Fibroblast of peridontal ligament (primary cell): Measurements from ENCODE around the gene VPS13D.

Source experiments
- DNase-seq: peaks from one replicate; pipeline ENCODE4 v3.0.0-alpha.2; 2010; ENCODE audit errors: extremely low read depth

The VPS13D gene

DNA sequence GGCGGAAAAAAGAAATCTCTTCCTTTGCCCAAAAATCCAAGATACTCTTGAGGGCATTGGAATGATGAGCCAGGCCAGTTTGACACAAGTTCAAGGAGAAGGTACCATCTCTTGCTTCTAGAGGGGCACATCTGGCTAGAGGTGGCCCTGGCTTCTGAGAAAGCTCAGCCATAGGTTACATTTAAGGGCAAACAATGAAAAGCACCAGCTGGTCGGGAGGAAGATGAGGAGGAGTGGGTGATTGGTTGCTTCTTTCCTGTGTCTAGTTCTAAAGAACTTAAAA lies 256.2 kb downstream of the VPS13D start:
- no peak for DNase-seq

DNA sequence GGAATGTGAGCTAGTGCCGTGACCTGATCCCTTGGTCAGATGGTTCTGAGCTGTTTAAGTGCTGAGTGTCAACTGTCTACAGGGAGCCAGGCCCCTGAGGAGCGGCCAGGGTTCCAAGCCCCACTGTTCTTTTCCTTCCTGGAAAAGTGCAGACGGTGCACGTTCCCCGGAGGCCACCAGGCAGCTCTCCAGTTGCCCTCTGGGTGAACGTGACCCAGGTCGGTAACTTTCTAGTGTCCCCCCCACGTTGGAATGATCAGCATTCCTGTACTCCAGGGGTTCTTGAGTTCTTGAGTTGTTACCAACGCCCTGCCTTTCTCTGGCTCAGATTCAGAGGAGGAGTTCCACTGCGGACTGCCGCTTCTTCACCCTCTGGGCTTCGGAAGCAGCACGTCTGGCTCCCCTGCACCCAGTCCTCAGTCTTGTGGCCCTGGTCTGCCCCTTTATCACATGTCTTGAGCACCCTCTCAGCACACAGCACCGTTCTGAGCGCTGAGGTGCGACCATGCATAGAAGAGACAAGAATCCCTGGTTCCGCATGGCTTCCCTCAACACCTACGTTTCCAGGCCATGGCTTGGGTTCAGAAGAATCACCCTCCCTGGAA lies 256.7 kb downstream of the VPS13D start:
- no peak for DNase-seq

DNA sequence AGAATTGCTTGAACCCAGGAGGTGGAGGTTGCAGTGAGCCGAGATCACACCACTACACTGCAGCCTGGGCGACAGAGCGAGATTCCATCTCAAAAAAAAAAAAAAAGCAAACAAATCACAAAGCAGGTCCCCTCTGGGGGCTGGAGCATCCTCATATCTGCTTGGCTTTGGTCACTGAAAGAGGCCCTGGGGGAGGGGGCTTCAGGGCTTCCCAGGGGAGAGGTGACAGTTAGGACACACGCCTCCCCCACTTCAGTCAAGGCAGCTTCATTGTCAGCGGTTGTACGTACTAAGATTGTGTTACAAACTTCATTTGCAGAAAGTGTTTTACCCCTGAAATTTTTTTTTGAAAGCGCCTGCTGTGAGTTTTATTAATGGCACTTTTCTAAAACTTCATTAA lies 257.7 kb downstream of the VPS13D start:
- no peak for DNase-seq

DNA sequence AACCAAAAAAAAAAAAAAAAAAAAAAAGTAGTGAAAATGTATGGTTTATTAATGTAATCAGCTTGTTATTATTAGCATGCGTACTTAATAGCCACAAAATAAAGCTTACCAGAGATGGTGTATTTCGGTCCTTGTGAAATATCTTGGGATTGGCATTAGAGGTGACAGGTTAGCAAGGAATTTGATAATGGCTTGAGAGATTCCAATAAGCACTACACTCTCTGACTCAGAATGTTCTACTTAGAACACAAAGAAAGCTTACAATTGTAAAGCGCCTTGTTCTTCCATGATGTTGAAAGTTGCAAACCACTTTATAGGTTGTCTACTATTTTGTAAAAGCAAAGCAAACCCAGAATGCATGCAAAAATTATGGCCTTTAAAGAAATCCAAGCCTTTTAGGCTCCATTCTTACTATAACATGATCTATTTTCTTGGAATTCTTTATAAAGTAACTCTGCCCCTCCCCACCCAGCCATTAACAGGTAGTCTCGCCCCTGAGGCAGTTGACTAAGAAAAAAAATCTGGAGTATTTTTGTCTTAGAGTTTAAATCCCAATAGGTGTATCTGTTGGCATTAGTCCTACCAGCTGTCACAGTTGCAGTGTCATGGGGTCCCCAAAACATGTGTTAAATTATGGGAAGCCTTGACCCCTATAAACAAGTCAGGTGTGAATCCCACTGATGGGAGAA lies 259.0 kb downstream of the VPS13D start:
- no peak for DNase-seq

DNA sequence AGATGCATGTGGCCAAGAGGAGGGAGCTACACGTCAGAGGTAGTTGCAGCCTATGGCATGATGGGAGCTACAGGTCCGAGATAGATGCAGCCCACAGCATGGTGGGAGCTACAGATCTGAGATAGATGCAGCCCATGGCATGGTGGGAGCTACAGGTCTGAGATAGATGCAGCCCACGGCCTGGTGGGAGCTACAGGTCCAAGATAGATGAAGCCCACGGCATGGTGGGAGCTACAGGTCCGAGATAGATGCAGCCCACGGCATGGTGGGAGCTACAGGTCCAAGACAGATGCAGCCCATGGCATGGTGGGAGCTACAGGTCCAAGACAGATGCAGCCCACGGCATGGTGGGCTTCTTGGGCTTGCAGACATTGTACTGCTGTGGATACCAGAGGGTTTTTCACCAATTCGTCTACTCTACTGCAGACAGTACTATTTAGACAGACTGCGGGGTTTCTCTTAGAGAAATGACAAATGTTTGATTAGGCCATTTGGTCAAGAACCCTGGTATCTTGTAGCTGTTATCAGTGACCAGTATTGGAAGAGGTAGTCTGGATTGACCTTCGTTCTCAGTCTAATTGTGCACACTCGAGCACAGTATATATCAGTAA lies 260.8 kb downstream of the VPS13D start:
- no peak for DNase-seq

DNA sequence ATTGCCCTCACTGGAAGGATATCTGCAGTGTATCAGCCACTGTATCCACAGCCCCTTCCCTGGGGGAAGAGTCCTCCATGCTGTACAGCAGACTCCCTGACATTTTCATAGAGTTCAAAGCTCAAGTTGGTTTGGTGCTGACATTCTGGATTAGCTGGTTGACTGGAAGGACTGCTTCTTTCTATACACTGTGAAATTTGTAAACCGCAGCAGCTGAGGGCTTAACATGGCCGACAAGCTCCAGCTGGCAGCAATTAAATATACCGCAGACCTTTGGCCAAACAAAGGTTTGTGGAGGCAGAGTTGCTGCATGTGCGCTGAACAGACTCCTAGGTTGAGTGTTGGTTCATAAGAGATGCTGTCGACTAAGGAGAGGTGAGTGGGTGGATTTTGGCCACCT lies 261.8 kb downstream of the VPS13D start:
- peak; percentile 87 for DNase-seq

DNA sequence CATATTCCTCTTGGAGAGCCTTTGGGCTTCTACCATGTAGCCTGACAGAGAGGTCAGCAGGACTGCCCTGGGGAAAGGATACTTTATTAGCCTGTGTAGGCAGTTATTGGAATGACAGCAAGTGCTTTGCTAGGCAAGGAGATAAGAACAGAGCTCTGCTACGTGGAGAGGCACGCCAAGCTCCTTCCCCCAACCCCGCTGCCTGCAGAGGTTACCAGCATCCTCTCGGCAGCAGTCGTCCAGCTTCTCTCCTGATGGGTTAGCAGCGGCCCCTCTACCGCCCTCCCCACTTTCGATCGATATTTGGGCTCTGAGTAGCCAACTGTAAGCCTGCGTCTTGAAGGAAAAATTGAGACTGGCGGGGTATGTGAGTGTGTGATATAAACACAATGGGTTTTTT lies 265.9 kb downstream of the VPS13D start:
- DNase-seq = no peak

DNA sequence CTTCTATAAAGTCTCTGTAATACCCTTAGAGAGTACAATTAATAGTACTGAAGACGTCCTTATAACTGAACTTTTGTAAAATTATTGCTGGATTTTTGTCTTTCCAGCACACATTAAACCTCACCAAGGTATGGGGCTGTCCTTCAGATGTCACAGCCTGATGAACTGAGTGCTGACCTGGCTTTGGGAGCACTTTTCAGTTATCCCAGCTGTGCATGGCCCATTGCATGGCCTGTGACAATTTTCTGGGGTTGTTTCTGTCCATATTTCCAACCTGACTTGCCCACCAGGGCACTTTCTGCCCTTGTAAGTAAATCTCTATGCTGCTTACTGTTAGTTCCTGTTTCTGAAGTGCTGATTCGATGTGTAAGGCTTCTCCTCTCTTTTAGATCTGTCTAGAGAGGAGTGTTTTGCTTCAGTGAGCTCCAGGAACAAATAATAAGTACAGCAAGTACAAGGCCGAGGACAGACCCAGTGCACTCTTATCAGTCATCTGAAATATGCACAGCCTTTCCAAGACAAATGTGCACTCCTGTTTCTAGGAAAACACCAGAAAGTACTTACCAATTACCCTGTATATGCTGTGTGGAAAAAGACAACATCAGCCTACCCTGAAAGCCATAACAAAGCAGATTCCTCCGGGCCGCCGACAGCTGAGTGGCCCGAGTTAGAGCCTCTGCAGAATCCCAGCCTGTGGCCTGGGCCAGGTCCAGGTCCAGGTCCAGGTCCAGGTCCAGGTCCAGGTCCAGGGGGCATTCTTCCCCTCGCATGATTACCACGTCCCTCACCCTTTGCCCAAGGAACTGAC lies 266.5 kb downstream of the VPS13D start:
- no peak for DNase-seq

DNA sequence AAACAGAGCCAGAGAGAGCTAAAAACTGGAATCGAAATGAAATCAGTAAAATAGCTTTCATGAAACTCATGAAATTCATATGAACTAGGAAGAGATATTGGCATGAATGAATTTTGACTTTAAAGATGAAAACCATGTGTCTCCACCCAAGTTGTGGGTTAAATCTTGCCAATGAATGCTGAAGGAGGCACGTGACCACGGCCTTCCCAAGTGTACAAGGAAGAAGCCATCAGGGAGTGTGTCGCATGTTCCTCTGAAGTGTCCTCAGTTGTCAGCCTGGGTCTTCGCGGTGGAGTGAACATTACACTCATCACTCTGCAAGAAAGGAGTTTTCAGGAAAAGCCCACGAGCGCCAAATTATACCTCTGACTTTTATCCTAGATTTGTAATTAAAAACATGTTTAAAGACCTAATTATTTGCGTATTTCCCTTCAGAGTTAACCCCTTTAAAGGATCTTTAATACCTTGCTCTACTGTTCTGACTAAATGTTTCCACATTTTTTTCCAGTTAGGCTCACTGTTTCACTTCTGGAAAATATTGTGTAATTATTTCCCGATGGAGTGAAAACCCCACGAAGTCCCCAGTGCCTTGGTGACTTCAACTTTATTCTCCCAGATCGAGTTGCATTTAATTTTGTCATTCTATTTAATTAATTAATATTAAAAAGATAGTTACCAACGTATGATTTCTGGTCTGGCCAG lies 269.9 kb downstream of the VPS13D start:
- DNase-seq = peak; percentile 41

DNA sequence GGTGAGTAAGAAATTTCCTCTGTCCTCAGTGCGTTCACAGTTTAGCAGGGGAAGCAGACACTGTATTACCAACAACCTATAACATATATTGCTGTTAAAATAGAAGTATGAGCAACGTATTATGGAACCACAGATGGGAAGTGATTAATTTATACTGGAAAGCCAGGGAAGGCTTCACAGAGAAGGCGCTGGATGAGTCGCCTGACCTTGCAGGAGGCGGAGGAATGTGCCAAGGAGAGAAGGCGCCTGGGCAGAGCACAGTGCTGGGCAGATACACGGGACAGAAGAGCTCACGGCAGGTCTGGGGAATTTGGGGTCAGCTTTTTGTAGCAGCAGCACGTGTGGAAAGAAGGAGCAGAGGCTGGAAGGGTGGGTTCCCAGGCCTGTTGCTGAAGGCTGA lies 271.8 kb downstream of the VPS13D start:
- DNase-seq = peak; percentile 43

DNA sequence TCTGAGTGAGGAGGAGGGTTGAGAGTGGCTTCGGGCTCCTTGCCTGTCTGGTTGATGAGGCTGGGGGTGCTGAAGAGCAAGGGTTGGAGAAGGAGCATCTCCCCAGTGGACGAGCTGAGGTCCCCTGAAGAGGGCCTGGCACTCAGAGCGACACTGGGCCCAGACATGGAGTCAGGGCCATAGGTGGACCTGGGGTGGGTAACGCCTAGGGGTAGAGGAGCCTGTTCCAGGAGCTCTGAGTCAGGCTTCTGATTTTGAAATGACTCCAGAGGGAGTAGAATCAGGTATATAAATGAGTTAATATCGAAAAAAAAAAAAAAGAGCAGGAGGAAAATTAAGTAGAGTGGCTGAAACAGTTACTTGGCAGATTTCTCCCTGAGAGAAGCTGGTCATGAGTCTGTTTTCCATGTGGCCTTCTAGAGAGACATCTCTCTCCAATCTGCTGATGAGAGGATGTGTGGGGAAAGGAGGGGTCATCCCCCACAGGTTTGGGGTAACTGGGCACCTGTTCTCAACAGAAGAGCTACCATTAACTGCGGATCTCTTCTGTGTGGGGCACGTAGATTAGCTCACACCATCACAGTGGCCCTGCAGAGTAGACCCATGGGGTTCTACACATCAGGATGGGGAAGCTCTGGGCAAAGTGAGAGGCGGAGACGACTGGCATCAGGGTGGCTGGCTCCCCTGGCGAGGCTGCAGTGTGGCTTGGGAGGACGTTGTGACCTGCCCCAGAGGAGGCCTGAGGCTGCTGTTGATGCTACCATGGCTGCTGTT lies 272.7 kb downstream of the VPS13D start:
- DNase-seq = no peak

DNA sequence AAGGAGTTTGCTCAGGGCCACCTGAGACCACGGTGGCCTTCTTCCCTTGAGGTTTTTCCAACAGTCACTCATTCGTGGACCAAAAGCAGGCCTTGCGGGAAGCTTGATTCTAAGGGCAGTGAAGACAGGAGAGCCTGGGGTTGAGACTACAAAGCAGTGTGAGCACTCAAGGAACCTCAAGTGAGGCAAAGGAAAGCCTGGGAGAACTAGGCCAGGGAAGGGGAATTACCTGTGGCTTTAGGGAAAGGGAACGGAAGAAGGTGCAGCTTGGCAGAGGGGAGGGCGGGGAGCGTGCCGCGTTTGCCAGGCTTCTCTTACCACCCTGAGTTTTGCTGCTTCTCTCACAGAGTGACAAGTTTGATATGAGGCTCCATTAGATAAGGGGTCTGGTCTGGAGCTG lies 273.9 kb downstream of the VPS13D start:
- DNase-seq = no peak

DNA sequence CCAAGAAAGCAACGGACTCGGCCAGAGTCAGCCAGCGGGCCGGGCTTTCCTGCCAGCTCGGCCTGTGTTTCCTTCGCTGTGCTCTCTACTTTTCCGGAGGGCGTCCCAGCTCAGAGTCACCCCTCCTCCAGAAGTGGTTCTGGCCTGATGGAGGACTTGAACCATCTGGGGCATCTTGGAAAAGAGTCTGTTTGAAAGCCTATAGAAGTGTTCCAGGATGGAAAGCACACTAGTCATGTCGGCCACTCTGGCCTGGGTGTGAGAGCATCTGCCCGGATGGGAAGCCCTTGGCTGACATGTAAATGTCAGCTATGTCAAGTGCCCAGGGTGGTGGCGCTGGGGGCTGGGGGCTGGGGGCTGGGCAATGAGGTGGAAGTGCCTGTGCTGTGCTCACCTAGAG lies 274.8 kb downstream of the VPS13D start:
- DNase-seq = no peak

DNA sequence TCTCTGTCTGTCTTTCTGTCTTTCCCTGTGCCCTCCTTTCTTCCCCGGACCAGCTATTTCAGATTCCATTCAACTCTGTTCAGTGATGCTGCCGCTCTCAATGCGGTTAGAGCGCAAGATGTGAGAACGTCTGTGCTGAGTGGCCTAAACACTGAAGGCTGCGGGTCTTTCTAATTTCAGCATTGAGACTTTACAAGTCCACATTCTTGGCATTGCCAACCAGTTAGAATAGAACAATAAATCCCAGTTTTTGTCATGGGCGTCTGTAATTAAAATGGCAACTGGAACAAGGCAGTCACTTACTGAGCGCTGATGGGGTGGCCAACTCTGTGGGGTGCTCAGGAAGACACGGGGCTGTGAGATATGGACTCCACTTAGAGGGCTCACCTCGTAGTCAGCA lies 275.4 kb downstream of the VPS13D start:
- DNase-seq = no peak

DNA sequence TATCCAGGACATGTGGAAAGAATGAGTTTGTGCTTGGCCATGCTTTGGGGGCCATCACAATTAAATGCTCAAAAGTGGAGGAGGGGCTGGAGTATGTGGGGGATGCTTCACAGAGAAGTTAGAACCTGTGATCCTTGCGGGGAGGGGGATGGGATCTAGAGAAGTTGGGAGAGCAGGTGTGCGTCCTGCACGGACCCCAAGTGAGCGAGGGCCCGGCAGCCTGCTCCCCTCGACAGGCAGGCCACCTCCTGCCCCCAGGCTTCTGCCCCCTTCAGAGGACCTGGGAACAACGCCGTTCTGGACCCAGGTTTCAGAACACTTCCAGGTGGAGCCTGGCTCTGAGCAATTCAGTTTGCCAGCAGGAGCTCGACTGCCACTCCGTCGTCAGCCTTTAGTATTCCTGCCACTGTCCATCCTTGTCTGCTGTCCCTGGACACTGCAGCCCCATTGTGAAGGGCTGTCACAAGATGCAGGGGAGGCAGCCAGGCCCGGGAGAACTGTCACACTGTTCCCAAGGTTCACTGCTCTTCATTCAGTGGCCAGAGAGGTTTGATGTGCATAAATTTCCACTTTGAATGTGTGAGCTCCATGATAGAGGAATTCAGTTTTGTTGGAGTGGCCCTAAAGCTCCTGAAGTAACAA lies 275.9 kb downstream of the VPS13D start:
- DNase-seq = no peak

DNA sequence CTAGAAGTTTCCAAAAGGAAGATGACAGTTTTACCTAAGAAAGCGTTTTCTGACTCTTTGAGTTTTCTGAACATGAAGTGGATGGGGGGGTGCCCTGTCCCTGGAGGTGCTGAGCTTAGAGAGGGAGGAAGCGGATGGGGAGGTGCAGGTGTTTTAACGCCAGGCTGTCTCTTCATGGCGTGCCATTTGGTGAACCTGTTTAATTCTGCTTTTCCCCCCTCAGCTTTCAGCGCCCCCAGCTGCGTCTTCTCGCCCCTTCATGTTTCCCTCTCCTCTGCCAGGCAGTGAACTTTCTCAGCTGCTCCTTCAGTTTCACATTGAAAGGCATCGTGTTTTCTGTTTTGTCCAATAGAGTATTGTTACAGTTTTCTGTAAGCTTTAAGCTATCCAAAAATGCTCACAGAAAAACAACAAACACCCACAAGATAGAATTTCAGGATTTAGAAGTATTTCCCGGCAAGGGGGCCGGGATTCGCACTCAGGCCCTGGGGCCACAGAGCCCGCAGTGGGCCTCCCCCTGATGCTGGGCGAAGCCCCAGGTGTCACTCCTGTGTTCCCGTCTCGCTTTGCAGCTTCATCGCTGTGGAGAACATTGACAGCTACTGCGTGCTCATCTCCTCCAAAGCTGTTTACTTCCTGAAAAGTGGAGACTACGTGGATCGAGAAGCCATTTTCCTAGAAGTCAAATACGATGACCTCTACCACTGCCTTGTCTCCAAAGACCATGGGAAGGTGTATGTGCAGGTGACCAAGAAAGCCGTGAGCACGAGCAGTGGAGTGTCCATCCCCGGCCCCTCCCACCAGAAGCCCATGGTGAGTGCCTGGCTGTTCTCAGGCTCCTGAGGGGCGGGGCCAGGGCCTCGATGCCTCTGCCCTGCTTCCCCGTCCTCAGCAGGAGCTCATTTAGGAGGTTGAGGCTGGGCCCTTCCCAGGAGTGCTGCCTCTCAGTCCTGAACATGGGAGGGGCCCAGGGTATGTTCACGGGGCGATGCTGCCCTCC lies 276.8 kb downstream of the VPS13D start:
- no peak for DNase-seq

DNA sequence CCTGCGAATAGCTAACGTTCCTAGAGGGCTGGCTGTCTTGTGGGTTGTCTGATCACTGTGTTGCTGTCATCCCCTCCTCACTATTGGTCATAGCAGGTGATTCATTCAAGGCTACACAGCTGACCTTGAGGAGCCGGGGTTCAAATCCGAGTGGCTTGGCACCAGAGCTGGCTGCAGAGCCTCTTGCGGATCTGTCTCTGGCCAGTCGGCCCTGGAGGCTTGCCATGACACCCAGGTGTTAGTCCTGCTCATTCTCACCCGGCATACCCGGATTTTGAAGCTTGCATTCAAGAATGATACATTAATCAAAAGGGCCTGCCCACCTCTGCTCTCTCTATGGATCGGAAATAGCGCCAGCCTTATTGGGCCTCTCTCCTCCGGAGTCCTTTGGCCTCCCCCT lies 277.8 kb downstream of the VPS13D start:
- DNase-seq = no peak

DNA sequence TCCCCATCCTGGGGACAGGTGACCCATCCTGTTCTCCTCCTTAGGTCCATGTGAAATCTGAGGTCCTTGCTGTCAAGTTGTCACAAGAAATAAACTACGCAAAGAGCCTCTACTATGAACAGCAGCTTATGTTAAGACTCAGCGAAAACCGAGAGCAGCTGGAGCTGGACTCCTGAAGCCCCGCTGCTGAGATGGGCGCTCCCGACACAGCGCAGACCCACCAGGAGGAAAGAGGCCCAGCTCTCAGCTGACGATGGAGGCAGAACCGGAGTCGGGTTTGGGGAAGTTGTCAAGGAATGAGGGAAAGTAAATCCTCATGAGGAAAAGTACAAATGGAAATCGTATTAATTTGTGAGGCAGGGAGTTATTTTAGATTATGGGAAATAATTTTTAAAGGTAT lies 279.0 kb downstream of the VPS13D start:
- DNase-seq = no peak

DNA sequence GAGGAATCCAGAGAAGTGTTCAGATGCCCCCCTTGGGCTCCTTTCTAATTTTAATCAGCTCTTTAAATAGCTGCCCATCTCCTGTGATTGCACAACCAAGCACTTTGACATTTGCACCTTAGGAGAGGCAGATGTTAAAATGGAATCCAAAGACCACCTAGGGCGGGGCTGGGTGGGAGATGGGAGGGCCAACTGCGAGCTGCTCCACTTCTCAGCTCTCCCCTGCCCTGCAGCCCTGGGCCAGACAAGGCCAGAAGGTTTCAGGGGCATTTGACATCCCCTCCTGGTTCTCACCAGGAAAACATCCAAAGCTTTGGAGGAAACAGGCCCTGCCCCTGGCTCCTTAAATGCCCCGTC lies 281.3 kb downstream of the VPS13D start:
- no peak for DNase-seq
